Heart right ventricle (tissue), 16 donors: ENCODE data around the gene FOXJ3. TPM values are rescaled to one million over a fixed set of nuclear protein-coding genes. Genes with fewer than 3 reads are reported as not detected.

Experiments used
- ATAC-seq, 8 donors: fragments of 200-7000 bp; cut with Tn5 transposase; one replicate each; pipeline ENCODE4 v1.9.1; 2020; ENCODE audit warnings: mild to moderate bottlenecking in 8 of 8, moderate library complexity in 8 of 8, moderate number of reproducible peaks in 1 of 8
- DNase-seq, 2 donors: peaks; one replicate each; pipeline ENCODE4 v3.0.0-alpha.2; 2020
- H3K27ac ChIP-seq, 10 donors: fragments of 200-600 bp; sonication (generic) in 2 of 10; one replicate each; pipeline versions ENCODE4 v1.5.0 to v1.8.0; 2020 to 2022; ENCODE audit warnings: mild to moderate bottlenecking in 3 of 10
- H3K27me3 ChIP-seq, 7 donors: fragments of 200-600 bp; one replicate each; pipeline ENCODE4 v1.8.0; 2021 to 2022; ENCODE audit warnings: mild to moderate bottlenecking in 2 of 7
- H3K36me3 ChIP-seq, 9 donors: fragments of 200-600 bp; sonication (generic) in 1 of 9; one replicate each; pipeline versions ENCODE4 v1.5.0 to v1.8.0; 2020 to 2022; ENCODE audit warnings: mild to moderate bottlenecking in 2 of 9
- H3K4me1 ChIP-seq, 9 donors: fragments of 200-600 bp; sonication (generic) in 1 of 9; one replicate each; pipeline versions ENCODE4 v1.5.0 to v1.8.0; 2020 to 2022; ENCODE audit warnings: mild to moderate bottlenecking in 4 of 9
- H3K4me3 ChIP-seq, 10 donors: fragments of 200-600 bp; sonication (generic) in 2 of 10; one replicate each; pipeline versions ENCODE4 v1.5.0 to v1.8.0; 2020 to 2022; ENCODE audit warnings: mild to moderate bottlenecking in 7 of 10, moderate library complexity in 2 of 10
- H3K9me3 ChIP-seq, 11 donors: fragments of 200-600 bp in 10 of 11; sonication (generic) in 2 of 11; one replicate each; pipeline versions ENCODE4 v1.5.0 to v1.8.0; 2013 to 2022; ENCODE audit warnings: mild to moderate bottlenecking in 2 of 11, control low read depth in 1 of 11, moderate library complexity in 1 of 11
- CTCF ChIP-seq, 9 donors: fragments of 200-600 bp; sonication (generic) in 2 of 9; IDR thresholded peaks; one replicate each; pipeline versions ENCODE4 v1.5.0 to v1.8.0; 2021 to 2022; ENCODE audit warnings: antibody characterized with exemption in 9 of 9, mild to moderate bottlenecking in 5 of 9, moderate library complexity in 1 of 9
- WGBS, 2 donors: extraction: QIAGEN DNeasy Blood & Tissue Kit; methylation state at CpG; one replicate each; pipeline ENCODE4 v1.1.7; 2013; ENCODE audit warnings: inconsistent platforms in 1 of 2; 5-methylcytosine and 5-hydroxymethylcytosine counted together
- intact Hi-C, 10 donors: fragments of 100-400 bp; cut with DNase I; formaldehyde crosslinking; loops; one replicate each; pipeline versions ENCODE4 v1.11.1 to v1.14.2; 2022
- polyA plus RNA-seq, 2 donors: library from polyadenylated mRNA; stranded (reverse); fragments of 200-250 nt; gene quantifications; one replicate each; pipeline ENCODE4 v1.2.3, GENCODE V29; 2013
- total RNA-seq, 10 donors: library from RNA; stranded (reverse); fragmentation: NEBNext Ultra II Directional in 3 of 10; extraction: Animal tissue kit (Norgen Biotek cat#: 25700) in 3 of 10; gene quantifications; one replicate each; pipeline versions ENCODE4 v1.2.1 to v1.2.4, GENCODE V29; 2021 to 2023
- donor health status: Arrhythmogenic right ventricular cardiomyopathy.
- donor health status: ischemic (EF 13 %, LVEDD 7.1; RV severe dilation, severe dysfunction).
- donor health status: healthy with polysubstance abuse.
- donor health status: DM: no; HTN: yes; CAD: no.
- donor health status: DM: no; HTN: no; CAD: no.
- donor health status: ischemic (EF 25% LVEDD 6.9; RV normal size, moderate dysfunction).
- donor health status: ischemic (EF 25% LVEDD 5.7; RV mildly dilated, moderate dysfunction).
- donor health status: healthy.
- donor health status: DM: yes; HTN: yes; CAD: no.
- donor health status: Ischemic cardiomyopathy.
- donor health status: ischemic (EF 35%, LVEDD 5.7; RV mildly dilated, moderate dysfunction).
- donor health status: nonischemic (EF 11% LVEDD 7.7; RV severe dilation, severe dysfunction).
- donor health status: DM: yes; HTN: yes; CAD: no.
- donor health status: PGD.
- donor health status: ischemic (EF 29% LVEDD 5.4; RV normal size, mild dysfunction).
- donor health status: nonischemic (EF 23%, LVEDD 6.1; RV moderate dilation, normal function).

The FOXJ3 gene
- total and polyA plus RNA-seq, 12 donors: 9.6 to 50.0 (median 40.7) TPM

- H3K4me3 ChIP-seq: no peak overlapping the region
- peak overlapping the region in 5 of 10 donors; percentile 39 to 81 (median 78) for H3K27ac ChIP-seq
- H3K4me1 ChIP-seq: peaks cover 0 to 100% (median 81%) of the 10 kb centered on the region in 9 donors
- TF ChIP-seq CTCF (IDR thresholded peaks at IDR 0.05): no peak
- 77 to 91% methylated on average over 4 of the region's 4 CpGs for WGBS, 2 donors
- ATAC-seq: no peak
- H3K27me3 ChIP-seq: no peaks in the 10 kb centered on the region
- no peaks in the 10 kb centered on the region for H3K9me3 ChIP-seq
- H3K36me3 ChIP-seq: no peaks in the 10 kb centered on the region
- DNase-seq: no peak
- intact Hi-C loops: loop anchor here in 1 of 10 donors (5.0 kb wide), 1 partner anchor 51 kb away; no protein-coding TSS in a partner anchor
Observed at GRCh38 chr1:42318601-42319000, 16.4 kb downstream of the FOXJ3 start.

- TF ChIP-seq CTCF (IDR thresholded peaks at IDR 0.05): no peak
- Histone ChIP-seq H3K36me3 (no peaks in the 10 kb centered on the region), H3K4me1 (peaks cover 0 to 100% (median 75%) of the 10 kb centered on the region in 9 donors), H3K9me3 (no peaks in the 10 kb centered on the region), H3K27ac (no peak overlapping the region), H3K4me3 (no peak overlapping the region), H3K27me3 (no peaks in the 10 kb centered on the region)
- intact Hi-C loops: loop anchor here in 1 of 10 donors (5.0 kb wide), 1 partner anchor 50 kb away; no protein-coding TSS in a partner anchor
- DNase-seq (no peak), ATAC-seq (no peak)
- 73 to 85% methylated on average over 1 of the region's 1 CpG for WGBS, 2 donors
Observed at GRCh38 chr1:42317308-42317707, 17.7 kb downstream of the FOXJ3 start.

- H3K4me3 ChIP-seq: no peak overlapping the region
- H3K27ac ChIP-seq: no peak overlapping the region
- no peaks in the 10 kb centered on the region for H3K36me3 ChIP-seq
- intact Hi-C loops: loop anchor here in 1 of 10 donors (5.0 kb wide), 1 partner anchor 49 kb away; no protein-coding TSS in a partner anchor
- DNase-seq (no peak), ATAC-seq (no peak)
- 81 to 83% methylated on average over 2 of the region's 2 CpGs for WGBS, 2 donors
- no peaks in the 10 kb centered on the region for H3K27me3 ChIP-seq
- no peak for TF ChIP-seq CTCF (IDR thresholded peaks at IDR 0.05)
- peaks cover 0 to 95% (median 79%) of the 10 kb centered on the region in 9 donors for H3K4me1 ChIP-seq
- H3K9me3 ChIP-seq: no peaks in the 10 kb centered on the region
Observed at GRCh38 chr1:42316292-42316691, 18.7 kb downstream of the FOXJ3 start.

- Histone ChIP-seq H3K9me3 (no peaks in the 10 kb centered on the region), H3K27me3 (no peaks in the 10 kb centered on the region), H3K27ac (no peak overlapping the region), H3K36me3 (peaks cover 0 to 2% (median 0%) of the 10 kb centered on the region in 9 donors), H3K4me3 (no peak overlapping the region), H3K4me1 (peaks cover 0 to 91% (median 75%) of the 10 kb centered on the region in 9 donors)
- intact Hi-C loops: loop anchor here in 1 of 10 donors (5.0 kb wide), 1 partner anchor 48 kb away; no protein-coding TSS in a partner anchor
- 65 to 67% methylated on average over 2 of the region's 2 CpGs for WGBS, 2 donors
- no peak for TF ChIP-seq CTCF (IDR thresholded peaks at IDR 0.05)
- no peak for ATAC-seq
- no peak for DNase-seq
Observed at GRCh38 chr1:42315500-42315899, 19.5 kb downstream of the FOXJ3 start.
